Stimulated activated CD4-positive, alpha-beta T cell treated with anti-CD3 and anti-CD28 coated beads, Interleukin-4, amount 100 ng/mL, for 48 hours (primary cell): ENCODE data around the gene TENT5A.
"Not testable (repeated sequence)": the region's sequence is repeated elsewhere in the genome, so short reads cannot be mapped to it uniquely, and the experiment has no call there.

ENCODE experiments used
- DNase-seq, 2 donors: peaks; one replicate each; pipeline ENCODE4 v3.0.0-alpha.2; 2020; ENCODE audit warnings: low read depth in 2 of 2

Gene TENT5A

GRCh38 chr6:81752084-81752920, at the start of gene TENT5A:
Gene TENT5A (minus strand): TSS chr6:81752681. CDS start chr6:81752141, 540 bp downstream.
- DNase-seq, result peak; percentile 67 to 73

- DNase-seq, result no peak
These were observed 49.0 kb upstream of the TENT5A start for GRCh38 chr6:81801489-81801888.

GRCh38 chr6:81800666-81801065, 48.2 kb upstream of the TENT5A start:
- no peak for DNase-seq

- no peak for DNase-seq
These were observed 46.8 kb upstream of the TENT5A start for GRCh38 chr6:81799323-81799722.

GRCh38 chr6:81797591-81797990, 45.1 kb upstream of the TENT5A start:
- no peak for DNase-seq

DNA sequence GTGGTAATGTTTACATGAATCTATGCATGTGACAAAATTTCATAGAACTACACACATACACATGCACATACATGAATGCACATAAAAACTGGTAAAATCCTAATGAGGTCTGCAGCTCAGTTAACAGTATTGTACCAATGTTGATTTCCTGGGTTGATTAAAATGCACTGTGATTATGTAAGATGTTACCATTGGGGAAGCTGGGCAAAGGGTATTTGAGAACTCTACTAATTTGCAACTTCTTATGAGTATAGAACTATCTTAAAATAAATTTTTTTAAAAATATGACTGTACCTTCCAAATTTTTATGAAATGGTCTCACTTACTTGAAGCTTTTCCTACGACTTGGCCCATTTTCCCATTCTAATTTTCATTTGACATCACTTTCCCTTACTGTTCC, 43.4 kb upstream of the TENT5A start:
- no peak for DNase-seq

DNA sequence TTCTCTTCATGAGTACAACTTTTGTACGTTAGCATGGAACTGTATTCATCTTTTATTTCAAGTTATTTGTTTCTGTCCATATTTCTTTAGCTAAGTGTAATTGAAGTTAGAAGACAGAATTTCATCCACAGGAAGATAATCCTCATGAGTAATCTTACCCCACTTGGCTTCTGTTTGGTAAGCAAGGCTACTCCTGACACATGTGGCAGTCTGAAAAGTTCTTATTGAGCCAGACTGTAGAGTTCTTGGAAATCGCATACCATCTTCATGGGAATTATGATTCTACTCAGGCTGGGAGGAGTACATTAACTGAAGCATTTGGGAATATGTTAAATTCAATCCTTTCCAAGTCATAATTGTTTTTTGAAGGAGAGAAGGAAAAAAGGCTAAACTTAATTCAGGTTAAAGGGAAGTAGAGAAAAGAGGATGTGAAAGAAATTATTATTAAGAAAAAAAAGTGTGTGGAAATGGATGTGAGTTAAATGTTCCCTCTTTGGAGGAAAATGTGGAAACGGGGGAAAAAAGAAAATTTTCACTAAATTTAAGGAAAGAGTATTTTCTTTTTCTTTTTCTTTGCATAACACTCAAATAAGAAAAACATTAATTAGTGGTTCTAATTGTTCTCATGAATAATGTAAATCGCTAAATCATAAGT, 41.5 kb upstream of the TENT5A start:
- DNase-seq, result no peak

DNA sequence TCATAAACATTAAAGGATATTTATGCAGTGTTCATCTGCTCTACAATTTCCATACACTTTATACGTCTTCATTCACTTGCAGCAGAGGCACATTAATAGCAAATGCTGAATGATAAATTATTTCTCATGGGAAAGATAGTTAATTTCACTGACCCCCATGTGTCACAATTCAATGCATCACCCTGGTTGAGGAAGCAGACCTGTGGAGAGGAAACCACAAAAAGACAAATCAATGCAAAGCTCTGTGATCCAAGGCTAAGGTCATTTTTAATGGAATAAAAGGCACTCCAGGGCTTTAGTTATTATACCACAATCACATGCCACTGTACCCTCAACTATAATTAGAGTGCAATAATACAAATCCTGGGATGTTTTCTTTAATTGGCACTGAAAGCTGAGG, 40.3 kb upstream of the TENT5A start:
- DNase-seq, result no peak

- no peak for DNase-seq
These were observed 39.3 kb upstream of the TENT5A start for GRCh38 chr6:81791756-81792155.

GRCh38 chr6:81790034-81790433, 37.6 kb upstream of the TENT5A start:
- no peak for DNase-seq

DNA sequence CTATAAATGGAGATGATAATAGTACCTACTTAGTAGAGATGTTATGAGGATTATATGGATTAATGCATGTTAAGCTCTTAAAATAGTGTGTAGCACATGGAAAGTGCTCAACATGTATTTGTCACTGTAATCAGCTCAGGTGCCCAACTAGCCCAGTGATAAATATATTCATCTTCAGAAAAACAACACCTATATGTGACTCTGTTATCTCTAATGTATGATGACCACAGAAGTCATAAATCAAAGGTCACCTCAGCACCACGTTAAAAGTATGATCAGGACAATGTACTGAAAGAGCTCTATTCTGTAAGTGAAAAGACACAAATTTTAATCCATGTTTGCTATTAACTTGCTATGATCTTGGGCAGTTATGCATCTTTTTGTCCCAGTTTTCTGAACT, 36.8 kb upstream of the TENT5A start:
- DNase-seq, result no peak

DNA sequence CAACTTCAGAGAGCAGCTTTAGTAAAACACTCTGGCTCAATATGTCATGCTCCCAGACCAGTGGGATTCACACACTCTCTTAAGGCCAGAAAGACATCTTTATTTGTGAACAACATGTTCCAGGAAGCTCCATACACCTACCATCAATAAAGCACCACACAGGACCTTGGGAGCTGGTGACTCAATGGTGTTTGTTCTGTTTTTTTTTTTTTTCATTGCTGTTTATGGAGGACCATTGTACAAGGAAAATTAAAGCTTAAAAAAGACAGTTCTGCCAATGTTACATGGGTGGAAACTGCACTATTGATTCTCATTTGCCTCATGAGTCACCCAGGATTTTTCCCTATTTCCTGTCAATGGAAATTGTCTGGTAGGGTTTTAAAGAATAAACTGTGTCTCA, 36.3 kb upstream of the TENT5A start:
- no peak for DNase-seq

DNA sequence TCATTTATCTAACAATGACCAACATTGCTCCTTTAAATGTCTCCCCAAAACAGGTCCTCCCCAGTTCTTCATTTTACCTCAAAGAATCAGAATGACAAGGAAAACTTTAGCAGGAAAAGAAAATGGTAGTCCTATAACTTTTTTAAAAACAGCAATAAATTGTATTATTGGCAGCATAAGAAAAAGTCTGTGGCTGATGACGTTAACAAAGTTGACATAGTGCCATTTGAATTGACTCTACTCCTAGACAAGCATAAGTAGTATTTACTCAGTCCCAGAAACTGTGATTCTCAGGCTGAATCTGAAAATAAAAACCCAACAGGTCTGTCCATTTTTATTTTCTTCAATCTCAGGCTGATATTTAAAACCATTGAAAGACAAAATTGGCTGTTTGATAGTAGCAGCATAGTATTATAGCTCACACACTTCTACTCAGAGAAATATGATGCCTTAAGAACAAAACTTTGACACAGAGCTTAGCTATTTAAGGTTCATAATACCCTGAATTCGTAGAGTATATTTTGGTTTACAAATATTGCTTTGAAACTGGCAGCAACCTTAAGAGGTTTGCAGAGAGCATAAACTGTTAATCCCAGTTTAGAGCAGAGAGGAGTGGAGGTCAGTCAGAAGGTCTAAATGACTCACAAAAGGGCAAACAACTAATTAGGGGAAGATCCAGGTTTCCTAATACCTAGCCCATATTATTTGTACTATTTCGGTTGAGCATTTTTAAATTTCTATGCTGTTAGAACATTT, 35.0 kb upstream of the TENT5A start:
- DNase-seq, result no peak

- DNase-seq, result no peak
These were observed 33.7 kb upstream of the TENT5A start for GRCh38 chr6:81786150-81786549.

- no peak for DNase-seq
These were observed 32.9 kb upstream of the TENT5A start for GRCh38 chr6:81785377-81785776.

GRCh38 chr6:81783893-81784292, 31.4 kb upstream of the TENT5A start:
- no peak for DNase-seq

DNA sequence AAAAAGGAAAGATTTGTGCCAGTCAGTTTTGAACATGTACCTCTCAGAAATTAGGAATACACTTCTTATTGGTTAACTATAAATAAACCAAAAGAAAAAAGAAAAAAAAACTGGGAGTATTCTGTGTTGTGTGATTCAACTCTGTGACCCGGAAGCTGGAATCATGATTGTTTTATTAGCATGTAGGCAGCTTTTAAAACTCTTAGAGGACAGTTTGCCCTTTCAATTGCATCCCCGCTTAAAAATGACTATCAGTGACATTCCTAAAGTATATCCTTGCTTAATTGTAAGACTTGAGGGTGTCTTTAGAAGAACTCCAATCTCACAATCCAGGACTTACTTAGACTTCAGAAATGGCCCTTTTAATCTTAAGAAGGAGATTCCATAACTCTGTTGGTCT, 29.1 kb upstream of the TENT5A start:
- no peak for DNase-seq

- no peak for DNase-seq
These were observed 25.2 kb upstream of the TENT5A start for GRCh38 chr6:81777586-81778268.

DNA sequence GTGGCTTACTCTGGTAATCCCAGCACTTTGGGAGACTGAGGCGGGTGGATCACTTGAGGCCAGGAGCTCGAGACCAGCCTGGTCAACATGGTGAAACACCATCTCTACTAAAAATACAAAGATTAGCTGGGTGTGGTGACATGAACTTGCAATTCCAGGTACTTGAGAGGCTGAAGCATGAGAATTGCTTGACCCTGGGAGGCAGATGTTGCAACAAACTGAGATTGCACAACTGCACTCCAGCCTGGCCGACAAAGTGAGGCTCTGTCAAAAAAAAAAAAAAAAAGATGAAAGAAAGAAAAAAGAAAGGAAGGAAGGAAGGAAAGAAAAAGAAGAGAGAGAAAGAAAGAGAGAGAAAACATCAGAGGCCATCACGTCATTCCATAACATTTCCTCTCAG, 23.7 kb upstream of the TENT5A start:
- DNase-seq, result not testable (repeated sequence)

GRCh38 chr6:81774542-81774941, 22.1 kb upstream of the TENT5A start:
- no peak for DNase-seq

DNA sequence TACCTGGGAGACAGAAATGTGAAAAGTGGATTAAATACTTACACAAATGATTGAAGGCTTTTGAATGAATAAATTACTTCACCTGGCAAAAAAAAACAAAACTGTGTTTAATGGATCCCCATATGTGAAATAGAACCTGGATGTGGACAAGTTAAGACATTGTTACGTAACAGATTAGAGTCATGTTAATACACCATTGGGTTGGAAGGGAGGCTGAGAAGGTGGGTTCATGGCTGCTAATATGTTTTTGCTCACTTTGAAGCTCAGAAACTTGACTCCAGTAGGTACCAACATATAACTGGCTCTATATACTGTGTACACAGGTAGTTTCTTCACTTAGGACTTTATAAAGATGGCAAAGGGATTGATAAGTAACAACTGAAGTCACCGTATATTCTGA, 21.4 kb upstream of the TENT5A start:
- DNase-seq, result no peak

GRCh38 chr6:81772741-81773140, 20.3 kb upstream of the TENT5A start:
- no peak for DNase-seq
